ENCODE data around the gene ASAP2.

ASAP2 gene

GRCh38 chr2:9366026-9366425, 159.4 kb downstream of the ASAP2 start:
- FAIRE-seq (no peak), DNase-seq (ENCODE audit: insufficient read length, low spot score) (no peak)
- no peak for TF ChIP-seq CTCF (IDR thresholded peaks at IDR 0.05; ENCODE audit: insufficient read depth, missing control alignments)

- DNase-seq (ENCODE audit: insufficient read length, low spot score) (no peak), FAIRE-seq (no peak)
- TF ChIP-seq CTCF (IDR thresholded peaks at IDR 0.05; ENCODE audit: insufficient read depth, missing control alignments), result no peak
Measured at GRCh38 chr2:9370746-9371145, 164.1 kb downstream of the ASAP2 start.

GRCh38 chr2:9373047-9373446, 166.4 kb downstream of the ASAP2 start:
- TF ChIP-seq CTCF (IDR thresholded peaks at IDR 0.05; ENCODE audit: insufficient read depth, missing control alignments), result no peak
- FAIRE-seq (no peak), DNase-seq (ENCODE audit: insufficient read length, low spot score) (no peak)

- no peak for DNase-seq (ENCODE audit: insufficient read length, low spot score)
- no peak for FAIRE-seq
- TF ChIP-seq CTCF (IDR thresholded peaks at IDR 0.05; ENCODE audit: insufficient read depth, missing control alignments), result no peak
Measured at GRCh38 chr2:9373476-9373875, 166.9 kb downstream of the ASAP2 start.

GRCh38 chr2:9374071-9374730, 167.6 kb downstream of the ASAP2 start:
- no peak for DNase-seq (ENCODE audit: insufficient read length, low spot score)
- no peak for TF ChIP-seq CTCF (IDR thresholded peaks at IDR 0.05; ENCODE audit: insufficient read depth, missing control alignments)
- FAIRE-seq, result no peak

GRCh38 chr2:9375857-9376428, 169.3 kb downstream of the ASAP2 start:
- DNase-seq (ENCODE audit: insufficient read length, low spot score), result no peak
- no peak for FAIRE-seq
- TF ChIP-seq CTCF (IDR thresholded peaks at IDR 0.05; ENCODE audit: insufficient read depth, missing control alignments), result no peak

- DNase-seq (ENCODE audit: insufficient read length, low spot score) (no peak), FAIRE-seq (no peak)
- TF ChIP-seq CTCF (IDR thresholded peaks at IDR 0.05; ENCODE audit: insufficient read depth, missing control alignments), result no peak
Measured at GRCh38 chr2:9377461-9378097, 171.0 kb downstream of the ASAP2 start.
